Effector memory CD4-positive, alpha-beta T cell (primary cell): Measurements from ENCODE around the gene TRERF1.

ENCODE experiments used
- DNase-seq, 3 donors: peaks; one replicate each; pipeline ENCODE4 v3.0.0-alpha.2; 2020
- H3K27ac ChIP-seq: 2 replicates; pipeline ENCODE4 v1.7.0; 2013; ENCODE audit warnings: mild to moderate bottlenecking, low read length, moderate library complexity; ENCODE audit not compliant: insufficient read depth, poor library complexity, severe bottlenecking
- H3K27me3 ChIP-seq: replicated peaks from 2 replicates; pipeline ENCODE4 v1.7.0; 2013; ENCODE audit warnings: mild to moderate bottlenecking, low read length; ENCODE audit not compliant: insufficient read depth, control insufficient read depth, poor library complexity, severe bottlenecking
- H3K36me3 ChIP-seq: 2 replicates; pipeline ENCODE4 v1.7.0; 2013; ENCODE audit warnings: mild to moderate bottlenecking, low read length, moderate library complexity; ENCODE audit not compliant: control insufficient read depth, insufficient read depth
- H3K4me1 ChIP-seq: 2 replicates; pipeline ENCODE4 v1.7.0; 2013; ENCODE audit warnings: low read length, mild to moderate bottlenecking; ENCODE audit not compliant: control insufficient read depth, insufficient read depth, poor library complexity, severe bottlenecking
- H3K4me3 ChIP-seq: 2 replicates; pipeline ENCODE4 v1.7.0; 2013; ENCODE audit warnings: low read length, low read depth, mild to moderate bottlenecking; ENCODE audit not compliant: insufficient read depth, poor library complexity, severe bottlenecking
- H3K9me3 ChIP-seq: 2 replicates; pipeline ENCODE4 v1.7.0; 2013; ENCODE audit warnings: mild to moderate bottlenecking, low read length, moderate library complexity; ENCODE audit not compliant: control insufficient read depth

The TRERF1 gene

GRCh38 chr6:42387336-42387735 is 64.4 kb downstream of the TRERF1 start:
- DNase-seq = peak in 2 of 3 donors; percentile 5 to 34
- no peaks in the 10 kb centered on the region for H3K9me3 ChIP-seq
- peaks cover 55% of the 10 kb centered on the region for H3K4me1 ChIP-seq
- H3K27me3 ChIP-seq = no peaks in the 10 kb centered on the region
- H3K27ac ChIP-seq = peak overlapping the region; percentile 35
- peak overlapping the region; percentile 18 for H3K4me3 ChIP-seq
- H3K36me3 ChIP-seq = no peaks in the 10 kb centered on the region

- Histone ChIP-seq H3K27ac (no peak overlapping the region), H3K36me3 (no peaks in the 10 kb centered on the region), H3K9me3 (no peaks in the 10 kb centered on the region), H3K4me1 (peaks cover 41% of the 10 kb centered on the region), H3K4me3 (no peak overlapping the region), H3K27me3 (no peaks in the 10 kb centered on the region)
- DNase-seq = no peak
Observed at GRCh38 chr6:42385339-42385738, 66.4 kb downstream of the TRERF1 start.

GRCh38 chr6:42383421-42384205 is 68.1 kb downstream of the TRERF1 start:
- Histone ChIP-seq H3K36me3 (no peaks in the 10 kb centered on the region), H3K4me3 (no peak overlapping the region), H3K27me3 (no peaks in the 10 kb centered on the region), H3K9me3 (no peaks in the 10 kb centered on the region), H3K4me1 (peaks cover 30% of the 10 kb centered on the region), H3K27ac (no peak overlapping the region)
- no peak for DNase-seq

GRCh38 chr6:42381850-42382249 is 69.9 kb downstream of the TRERF1 start:
- no peaks in the 10 kb centered on the region for H3K9me3 ChIP-seq
- H3K36me3 ChIP-seq = no peaks in the 10 kb centered on the region
- no peak overlapping the region for H3K4me3 ChIP-seq
- no peaks in the 10 kb centered on the region for H3K27me3 ChIP-seq
- H3K4me1 ChIP-seq = peaks cover 21% of the 10 kb centered on the region
- no peak overlapping the region for H3K27ac ChIP-seq
- no peak for DNase-seq

GRCh38 chr6:42380228-42380979 is 71.3 kb downstream of the TRERF1 start:
- Histone ChIP-seq H3K27me3 (no peaks in the 10 kb centered on the region), H3K27ac (no peak overlapping the region), H3K4me1 (peaks cover 14% of the 10 kb centered on the region)

GRCh38 chr6:42378536-42378935 is 73.2 kb downstream of the TRERF1 start:
- no peaks in the 10 kb centered on the region for H3K36me3 ChIP-seq
- no peak overlapping the region for H3K27ac ChIP-seq
- no peak for DNase-seq
- H3K4me1 ChIP-seq = peaks cover 21% of the 10 kb centered on the region
- no peaks in the 10 kb centered on the region for H3K27me3 ChIP-seq
- H3K4me3 ChIP-seq = no peak overlapping the region
- no peaks in the 10 kb centered on the region for H3K9me3 ChIP-seq

More at GRCh38 chr6:42380228-42380979, 71.3 kb downstream of the TRERF1 start:
- H3K4me3 ChIP-seq = no peak overlapping the region
- DNase-seq = no peak
- no peaks in the 10 kb centered on the region for H3K9me3 ChIP-seq
- H3K36me3 ChIP-seq = no peaks in the 10 kb centered on the region

- peaks cover 21% of the 10 kb centered on the region for H3K4me1 ChIP-seq
- no peaks in the 10 kb centered on the region for H3K27me3 ChIP-seq
- peak overlapping the region; percentile 14 for H3K27ac ChIP-seq
- H3K9me3 ChIP-seq = no peaks in the 10 kb centered on the region
- H3K36me3 ChIP-seq = no peaks in the 10 kb centered on the region
- no peak overlapping the region for H3K4me3 ChIP-seq
- DNase-seq = no peak
Observed at GRCh38 chr6:42378125-42378524, 73.6 kb downstream of the TRERF1 start.

- no peak for DNase-seq
- Histone ChIP-seq H3K4me1 (peaks cover 27% of the 10 kb centered on the region), H3K27me3 (no peaks in the 10 kb centered on the region), H3K36me3 (no peaks in the 10 kb centered on the region), H3K9me3 (no peaks in the 10 kb centered on the region), H3K4me3 (no peak overlapping the region), H3K27ac (no peak overlapping the region)
Observed at GRCh38 chr6:42375007-42375635, 76.6 kb downstream of the TRERF1 start.

GRCh38 chr6:42374018-42374669 is 77.6 kb downstream of the TRERF1 start:
- H3K4me1 ChIP-seq = peaks cover 31% of the 10 kb centered on the region
- H3K4me3 ChIP-seq = no peak overlapping the region
- no peaks in the 10 kb centered on the region for H3K9me3 ChIP-seq
- H3K27me3 ChIP-seq = no peaks in the 10 kb centered on the region
- H3K27ac ChIP-seq = no peak overlapping the region
- no peaks in the 10 kb centered on the region for H3K36me3 ChIP-seq
- DNase-seq = no peak
